CD4-positive, alpha-beta T cell treated with Interferon alpha-2 for 1 hour (primary cell): ENCODE measurements around the gene SPEM2.
A peak's percentile ranks its signal among the peaks of the same experiment; 100 is the strongest.

Source experiments
- DNase-seq, 2 donors: peaks; one replicate each; pipeline ENCODE4 v3.0.0-alpha.2; 2020 to 2022

Gene SPEM2

GRCh38 chr17:7403977-7404736 is 21.3 kb upstream of the SPEM2 start, which contains the start of gene TMEM256:
TSS of gene TMEM256 (minus strand) at chr17:7404097. CDS start at chr17:7404084, 13 bp downstream.
- peak; percentile 97 to 98 for DNase-seq

GRCh38 chr17:7404737-7405349 is 20.6 kb upstream of the SPEM2 start:
- DNase-seq = peak; percentile 70 to 83

GRCh38 chr17:7405350-7406234 is 19.8 kb upstream of the SPEM2 start:
- no peak for DNase-seq

GRCh38 chr17:7406235-7406825 is 19.1 kb upstream of the SPEM2 start:
- DNase-seq = no peak

GRCh38 chr17:7407082-7407481 is 18.3 kb upstream of the SPEM2 start:
- no peak for DNase-seq

GRCh38 chr17:7407485-7408251 is 17.7 kb upstream of the SPEM2 start, which contains the start of gene NLGN2:
TSS of gene NLGN2 (plus strand) at chr17:7407845. CDS start at chr17:7408256, 411 bp downstream.
- DNase-seq = no peak

- peak; percentile 34 to 53 for DNase-seq
Observed at GRCh38 chr17:7408252-7408727, 17.1 kb upstream of the SPEM2 start.

- DNase-seq = no peak
Observed at GRCh38 chr17:7408863-7409262, 16.6 kb upstream of the SPEM2 start.

GRCh38 chr17:7409716-7410115 is 15.7 kb upstream of the SPEM2 start:
- DNase-seq = no peak

GRCh38 chr17:7410634-7411426 is 14.6 kb upstream of the SPEM2 start:
- no peak for DNase-seq

- no peak for DNase-seq
Observed at GRCh38 chr17:7411427-7411750, 14.0 kb upstream of the SPEM2 start.

- no peak for DNase-seq
Observed at GRCh38 chr17:7413346-7413985, 11.9 kb upstream of the SPEM2 start.

- no peak for DNase-seq
Observed at GRCh38 chr17:7414837-7415236, 10.6 kb upstream of the SPEM2 start.

- no peak for DNase-seq
Observed at GRCh38 chr17:7415784-7416183, 9.6 kb upstream of the SPEM2 start.

- DNase-seq = no peak
Observed at GRCh38 chr17:7416323-7416722, 9.1 kb upstream of the SPEM2 start.

GRCh38 chr17:7417056-7417655 is 8.3 kb upstream of the SPEM2 start:
- DNase-seq = no peak

GRCh38 chr17:7418472-7419152 is 6.8 kb upstream of the SPEM2 start:
- DNase-seq = no peak

GRCh38 chr17:7419819-7420610 is 5.4 kb upstream of the SPEM2 start, which contains the start of gene SPEM1:
TSS of gene SPEM1 (plus strand) at chr17:7420324. CDS start at chr17:7420385, 61 bp downstream.
- no peak for DNase-seq

GRCh38 chr17:7421186-7421585 is 4.2 kb upstream of the SPEM2 start:
- DNase-seq = no peak
